Measurements from ENCODE around the gene VPS45.
"Not testable (repeated sequence)": the region's sequence is repeated elsewhere in the genome, so short reads cannot be mapped to it uniquely, and the experiment has no call there.

VPS45 gene

DNA sequence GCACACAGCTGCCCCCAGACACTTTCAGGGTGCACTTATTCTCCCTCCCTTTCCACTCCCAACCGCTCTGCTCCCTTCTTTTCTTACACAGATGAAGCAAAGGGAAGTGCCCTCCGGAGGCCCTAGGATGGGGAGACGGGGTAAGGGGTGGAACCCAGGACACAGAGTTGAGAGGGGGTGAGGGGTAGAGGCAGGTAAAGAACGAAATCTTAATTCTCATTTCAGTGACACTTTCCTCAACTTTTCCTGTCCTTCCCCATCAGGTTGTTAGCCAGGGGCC lies 94.9 kb downstream of the VPS45 start:
- no peak for DNase-seq

DNA sequence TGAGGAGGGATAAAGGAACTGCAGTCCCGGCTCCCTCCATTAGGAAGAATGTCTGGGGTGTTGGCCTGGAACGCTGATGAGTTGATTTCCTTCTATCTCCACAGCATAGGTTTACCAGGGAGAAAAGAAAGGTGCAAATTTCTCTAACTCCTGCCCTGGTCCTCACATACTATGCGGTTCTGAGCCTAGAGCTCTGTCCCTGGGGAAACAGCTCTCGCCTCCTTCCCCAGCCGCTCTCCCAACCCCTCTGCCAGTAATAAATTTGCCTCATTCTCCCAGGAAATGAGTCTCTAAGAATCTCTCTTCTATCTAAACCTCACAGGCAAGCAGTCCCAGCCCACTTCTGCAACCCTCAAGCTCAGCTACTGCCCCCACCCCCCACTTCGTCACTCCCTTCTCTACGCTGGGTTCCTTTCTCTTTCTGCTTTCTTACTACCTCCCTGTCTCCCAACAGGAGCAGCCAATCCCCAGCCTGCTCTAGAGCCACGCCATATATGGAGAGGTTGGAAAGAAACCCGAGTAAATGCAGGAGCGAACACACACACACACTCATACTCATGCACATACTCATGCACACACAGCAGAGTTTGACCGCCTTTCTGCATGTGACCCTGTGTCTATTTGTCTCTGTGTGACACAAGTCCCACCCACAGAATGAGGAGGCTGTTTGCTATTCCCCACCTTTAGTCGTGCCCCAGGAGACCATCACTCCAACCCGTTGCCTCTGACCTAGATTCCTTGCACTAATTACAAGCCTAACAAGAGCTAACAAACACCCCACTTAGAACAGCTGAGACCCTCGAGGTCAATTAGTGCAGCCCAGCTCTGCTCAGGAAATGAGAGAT lies 95.5 kb downstream of the VPS45 start:
- DNase-seq = peak; percentile 99

DNA sequence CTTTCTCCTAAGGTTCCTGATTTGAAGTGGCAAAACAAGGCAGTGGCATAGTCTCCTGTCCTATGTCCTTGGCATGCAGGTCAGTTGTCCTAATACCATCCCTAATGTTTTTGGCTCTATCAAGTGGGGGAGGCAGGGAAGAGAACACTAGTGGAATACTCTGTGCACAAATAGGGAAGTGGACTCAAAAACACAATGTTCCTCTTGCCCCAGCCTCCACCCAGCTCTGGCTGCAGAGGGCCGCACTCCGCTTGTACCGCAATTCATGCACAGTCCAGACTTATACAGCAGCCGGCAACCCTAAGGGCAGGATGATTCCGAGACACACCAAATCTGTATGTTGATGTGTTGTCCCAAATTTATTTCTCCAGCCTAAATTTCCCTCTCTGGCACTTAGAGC lies 96.6 kb downstream of the VPS45 start:
- no peak for DNase-seq

DNA sequence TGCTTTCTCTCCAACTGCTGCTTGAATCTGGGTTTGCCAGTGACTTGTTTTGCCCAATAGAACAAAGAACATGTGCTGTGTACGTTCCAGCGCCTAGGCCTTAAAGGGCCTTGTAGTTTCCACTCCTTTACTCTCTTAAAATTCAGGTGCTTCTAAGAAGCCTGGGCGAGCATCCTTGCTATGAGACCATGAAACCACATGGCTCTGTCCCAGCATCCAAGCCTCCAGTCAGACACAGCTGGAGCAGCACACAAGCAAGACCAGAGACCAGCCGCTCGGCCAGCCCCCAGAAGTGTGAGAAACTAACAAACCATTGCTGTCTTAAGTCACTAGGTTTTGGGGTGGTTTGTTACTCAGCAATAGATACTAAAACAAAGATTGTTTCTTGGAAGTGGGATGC lies 97.2 kb downstream of the VPS45 start:
- no peak for DNase-seq

DNA sequence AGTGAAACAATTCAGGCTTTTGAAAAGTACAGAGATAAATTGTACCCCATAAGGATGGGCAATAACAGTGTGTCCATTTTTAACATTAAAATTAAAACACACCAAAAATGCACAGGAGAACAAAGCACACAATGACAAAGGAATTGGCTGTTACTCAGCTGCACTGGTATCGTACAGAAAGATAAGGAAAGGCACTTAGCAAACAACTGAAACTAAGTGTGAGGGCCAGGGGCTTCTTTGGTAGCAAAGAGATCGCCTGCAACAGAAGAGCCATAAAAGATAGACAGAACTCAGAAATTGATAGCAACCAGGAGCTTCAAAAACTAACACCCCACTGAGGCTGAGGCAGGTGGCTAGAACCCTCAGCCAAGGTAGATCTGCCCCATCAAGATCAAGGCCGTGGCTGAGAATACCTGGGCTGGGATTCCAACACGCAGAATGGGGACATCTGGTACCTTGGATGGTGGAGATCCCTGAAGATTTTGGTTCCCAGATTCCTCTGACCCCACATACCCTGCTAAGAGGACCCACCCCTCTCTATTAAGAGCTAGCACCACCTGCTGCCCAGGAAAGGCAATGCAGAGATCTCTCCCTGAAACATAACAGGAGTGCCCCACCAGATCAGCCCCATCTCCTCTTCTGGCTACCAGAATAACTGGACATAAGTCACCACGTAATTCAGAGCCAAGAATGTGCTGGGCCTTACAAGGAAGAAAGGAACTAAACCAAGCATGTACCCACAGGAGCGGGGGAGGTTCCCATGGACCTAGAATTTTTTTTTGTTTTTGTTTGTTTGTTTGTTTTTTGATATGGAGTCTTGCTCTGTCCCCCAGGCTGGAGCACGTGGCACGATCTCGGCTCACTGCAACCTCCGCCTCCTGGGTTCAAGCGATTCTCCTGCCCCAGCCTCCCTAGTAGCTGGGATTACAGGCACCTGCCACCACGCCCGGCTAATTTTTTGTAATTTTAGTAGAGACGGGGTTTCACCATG lies 98.3 kb downstream of the VPS45 start:
- no peak for DNase-seq

DNA sequence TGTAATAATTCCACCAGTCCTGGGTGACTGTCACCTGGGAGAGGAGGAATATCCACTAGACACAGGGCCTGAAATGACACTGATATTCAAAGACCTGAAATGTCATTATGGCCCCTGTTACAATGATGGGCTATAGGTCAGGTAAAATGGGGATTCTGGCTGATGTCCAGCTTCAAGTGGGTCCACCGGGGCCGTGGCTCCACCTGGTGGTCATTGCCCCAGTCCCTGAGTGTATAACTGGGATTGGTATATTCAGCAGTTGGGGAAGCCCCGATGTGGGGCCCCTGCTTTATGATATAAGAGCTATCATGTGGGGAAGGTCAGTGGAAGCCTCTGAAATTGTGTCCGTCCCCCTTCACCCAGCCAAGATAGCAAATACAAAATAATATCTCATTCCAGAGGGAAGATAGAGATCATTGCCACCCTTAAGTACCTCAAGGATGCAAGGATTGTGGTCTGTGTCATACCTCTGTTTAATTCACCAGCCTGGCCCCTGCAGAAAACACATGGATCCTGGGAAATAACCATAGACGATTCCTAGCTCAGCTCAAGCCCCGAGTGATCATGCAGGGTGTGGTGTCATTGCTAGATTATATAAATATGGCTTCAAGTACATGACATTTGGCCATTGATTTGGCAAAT lies 101.5 kb downstream of the VPS45 start:
- DNase-seq = peak; percentile 68

DNA sequence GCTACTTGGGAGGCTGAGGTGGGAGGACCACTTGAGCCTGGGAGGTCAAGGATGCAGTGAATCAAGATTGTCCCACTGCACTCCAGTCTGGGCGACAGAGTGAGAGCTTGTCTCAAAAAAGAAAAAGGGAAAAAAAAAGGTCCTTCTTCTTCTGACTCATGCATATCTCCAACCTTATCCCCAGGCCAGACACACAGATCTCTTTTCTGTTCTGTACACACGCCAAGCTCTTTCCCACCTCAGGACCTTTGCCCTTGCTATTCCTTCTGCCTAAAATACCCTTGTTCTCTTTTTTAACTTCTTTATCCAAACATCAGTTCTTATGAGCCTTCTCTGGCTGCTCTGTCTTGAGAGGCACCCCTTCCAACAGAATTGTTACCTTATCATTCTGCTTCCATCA lies 104.2 kb downstream of the VPS45 start:
- no peak for DNase-seq

DNA sequence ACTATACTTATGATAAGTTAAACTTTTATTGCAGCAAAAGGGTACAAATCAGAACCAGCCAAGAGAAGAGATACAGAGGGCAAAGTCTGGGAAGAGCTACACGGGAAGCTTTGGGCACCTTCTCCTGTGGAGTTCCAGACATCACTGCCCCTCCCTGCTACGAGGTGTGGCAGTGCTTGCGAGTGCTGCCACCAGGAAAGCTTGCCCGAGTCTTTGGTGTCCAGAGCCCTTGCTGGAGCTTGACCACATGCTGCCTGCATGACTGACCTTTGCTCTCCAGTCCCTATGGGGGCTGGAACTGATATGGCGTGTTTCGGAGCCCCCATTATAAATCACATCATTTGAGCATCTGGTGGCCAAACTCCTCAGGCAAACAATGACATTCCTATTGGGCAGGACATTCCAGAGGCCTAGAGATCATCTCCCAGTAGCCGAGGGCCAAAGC lies 105.6 kb downstream of the VPS45 start:
- no peak for DNase-seq

DNA sequence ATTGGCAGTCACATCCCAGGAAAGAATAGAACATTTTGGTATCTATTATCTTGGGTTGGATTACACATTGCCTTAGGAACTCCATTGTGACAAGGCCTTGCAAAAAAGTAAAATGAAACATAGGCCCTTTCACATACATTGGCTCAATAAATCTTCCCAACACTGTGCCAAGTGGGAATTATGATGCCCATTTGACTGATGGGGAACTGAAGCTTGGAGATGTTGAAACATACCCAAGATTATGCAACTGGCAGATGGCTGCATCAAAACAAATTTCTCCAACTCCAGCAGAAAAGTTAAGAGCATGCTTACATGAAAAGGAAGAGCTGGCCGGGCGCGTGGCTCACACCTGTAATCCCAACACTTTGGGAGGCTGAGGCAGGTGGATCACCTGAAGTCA lies 109.0 kb downstream of the VPS45 start:
- peak; percentile 84 for DNase-seq

DNA sequence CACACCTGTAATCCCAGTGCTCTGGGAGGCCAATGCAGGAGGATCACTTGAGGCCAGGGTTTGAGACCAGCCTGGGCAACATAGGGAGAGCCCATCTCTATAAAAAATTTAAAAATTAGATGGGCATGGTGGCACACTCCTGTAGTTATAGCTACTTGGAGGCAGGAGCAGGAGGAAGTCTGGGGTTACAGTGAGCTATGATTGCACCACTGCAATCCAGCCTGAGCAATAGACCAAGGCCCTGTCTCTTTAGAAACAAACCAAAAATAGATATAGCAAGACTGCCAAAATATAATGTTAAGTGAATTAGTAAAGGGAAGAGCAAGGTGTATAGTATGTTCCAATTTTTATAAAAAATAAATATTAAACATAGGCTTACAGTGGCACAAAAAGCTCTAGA lies 111.0 kb downstream of the VPS45 start:
- peak; percentile 66 for DNase-seq

DNA sequence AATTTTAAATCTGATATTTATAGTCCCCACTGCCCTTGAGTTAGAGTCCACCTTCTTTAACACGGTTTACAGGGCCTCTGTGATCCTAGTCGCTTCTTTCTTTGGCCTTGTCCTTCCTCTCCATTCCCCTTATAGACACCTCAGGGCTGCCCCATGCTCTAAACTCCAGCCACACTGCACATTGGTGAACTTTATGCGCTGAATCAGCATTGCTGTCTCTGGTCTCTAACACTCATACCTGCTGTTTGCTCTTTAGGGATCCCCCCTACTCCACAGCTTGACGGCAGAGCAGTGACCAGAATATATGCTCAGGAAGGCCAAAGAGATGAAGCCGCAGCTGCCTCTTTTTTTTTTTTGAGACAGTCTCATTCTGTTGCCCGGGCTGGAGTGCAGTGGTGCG lies 112.3 kb downstream of the VPS45 start:
- DNase-seq = no peak

DNA sequence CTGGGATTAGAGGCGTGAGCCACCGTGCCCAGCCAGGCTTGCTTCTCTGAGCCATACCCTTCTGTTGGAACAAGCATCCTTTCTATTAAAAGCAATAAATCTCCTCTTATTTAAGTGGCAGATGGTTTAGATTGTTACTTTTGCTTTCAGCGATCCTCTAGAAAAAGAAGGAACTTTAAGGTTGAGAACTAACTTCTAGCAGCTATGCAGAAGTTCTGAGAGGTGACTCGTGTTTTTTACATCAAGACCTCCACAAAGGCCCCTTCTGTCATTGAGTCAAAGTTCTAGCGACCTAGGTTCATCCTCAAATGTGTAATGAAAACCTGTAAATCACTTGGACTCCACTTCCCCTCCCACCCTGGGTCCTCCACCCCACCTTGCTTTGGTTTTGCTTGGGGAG lies 112.9 kb downstream of the VPS45 start:
- DNase-seq = peak; percentile 57

DNA sequence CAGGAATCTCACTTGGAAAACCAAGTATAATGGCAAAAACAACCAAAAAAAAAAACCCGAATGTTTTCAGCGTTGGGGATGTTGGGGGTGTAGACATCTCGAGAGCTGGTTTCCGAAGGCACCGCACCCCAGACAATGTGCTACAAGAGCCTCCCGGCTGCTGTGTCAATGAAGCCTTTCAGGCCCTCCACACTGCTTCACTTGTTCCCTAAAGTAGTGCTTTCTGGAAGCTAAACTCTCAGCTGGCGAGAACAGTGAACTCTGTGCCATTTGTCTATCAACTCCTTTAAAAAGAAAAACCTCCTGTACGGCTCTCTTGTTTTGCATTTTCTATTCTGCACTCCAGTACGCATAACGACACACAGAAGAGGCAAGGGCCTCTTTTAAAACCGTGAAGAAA lies 114.7 kb downstream of the VPS45 start:
- no peak for DNase-seq

DNA sequence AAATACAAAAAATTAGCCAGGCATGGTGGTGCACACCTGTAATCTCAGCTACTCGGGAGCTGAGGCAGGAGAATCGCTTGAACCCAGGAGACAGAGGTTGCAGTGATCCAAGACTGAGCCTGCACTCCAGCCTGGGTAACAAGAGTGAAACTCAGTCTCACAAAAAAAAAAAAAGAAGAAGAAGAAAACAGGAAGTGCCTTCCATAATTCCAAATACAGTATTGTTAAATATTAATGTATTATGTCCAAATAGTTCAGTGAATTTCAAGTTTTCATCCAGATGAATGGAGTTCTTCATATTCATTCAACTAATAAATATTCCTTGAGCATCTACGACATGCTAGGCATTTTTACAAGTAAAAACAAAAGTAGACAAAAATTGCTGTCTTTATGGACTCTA lies 115.5 kb downstream of the VPS45 start:
- DNase-seq = peak; percentile 75

DNA sequence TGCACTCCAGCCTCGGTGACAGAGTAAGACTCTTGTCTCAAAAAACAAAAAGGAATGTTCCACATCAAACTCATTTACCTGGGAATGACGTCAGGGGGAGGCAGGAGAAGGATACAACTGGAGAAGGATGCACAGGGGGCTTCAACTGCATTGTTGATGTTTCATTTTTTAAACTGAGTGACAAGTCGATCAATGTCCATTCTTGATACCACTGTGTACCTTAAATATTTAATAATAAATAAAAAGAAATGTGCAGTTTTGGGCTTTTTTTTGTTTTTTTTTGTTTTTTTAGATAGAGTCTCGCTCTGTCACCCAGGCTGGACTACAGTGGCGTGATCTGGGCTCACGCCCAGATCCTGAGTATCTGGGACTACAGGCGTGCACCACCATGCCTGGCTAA lies 117.9 kb downstream of the VPS45 start:
- DNase-seq = no peak

DNA sequence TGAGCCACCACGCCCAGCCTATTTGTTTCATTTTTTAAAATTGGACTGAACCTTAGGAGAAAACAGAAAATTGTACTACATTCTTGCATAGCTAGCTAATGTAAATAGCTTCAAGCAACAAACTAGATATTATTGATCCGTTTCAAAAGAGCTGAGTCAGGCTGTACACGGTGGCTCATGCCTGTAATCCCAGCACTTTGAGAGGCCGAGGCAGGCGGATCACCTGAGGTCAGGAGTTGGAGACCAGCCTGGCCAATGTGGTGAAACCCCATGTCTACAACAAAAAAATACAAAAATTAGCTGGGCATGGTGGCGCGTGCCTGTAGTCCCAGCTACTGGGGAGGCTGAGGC lies 118.8 kb downstream of the VPS45 start:
- DNase-seq = not testable (repeated sequence)

DNA sequence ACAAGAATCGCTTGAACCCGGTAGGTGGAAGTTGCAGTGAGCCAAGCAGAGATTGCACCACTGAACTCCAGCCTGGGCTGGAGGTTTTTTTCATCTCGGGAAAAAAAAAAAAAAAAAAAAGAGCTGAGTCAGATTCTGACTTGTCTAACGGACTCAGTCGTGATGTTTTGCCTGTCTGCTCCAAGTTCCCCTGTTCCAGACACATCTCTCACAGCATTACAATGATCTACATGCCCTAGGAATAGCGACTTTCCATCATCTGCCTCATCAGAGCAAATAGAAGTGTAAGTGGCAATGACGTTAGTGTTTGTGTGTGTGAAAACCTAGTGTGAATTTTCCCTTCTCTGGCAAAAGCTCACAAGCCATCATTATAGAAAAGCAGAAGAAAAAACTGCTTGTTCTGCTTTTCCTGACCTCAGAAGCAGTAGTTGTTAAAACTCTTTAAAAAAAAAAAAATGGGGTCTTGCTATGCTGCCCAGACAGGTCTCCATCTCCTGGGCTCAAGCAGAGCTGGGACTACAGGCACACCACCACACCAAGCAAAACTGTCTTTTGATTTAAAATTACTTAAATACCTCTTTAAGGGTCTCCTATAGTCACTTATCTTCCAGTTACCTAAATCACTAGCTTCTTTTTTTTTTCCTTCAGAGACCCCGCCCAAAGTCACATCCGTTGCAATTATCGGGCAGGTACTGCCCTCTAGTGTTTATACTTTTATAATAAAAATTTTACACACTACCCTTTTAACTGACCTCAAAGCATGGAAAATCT lies 119.4 kb downstream of the VPS45 start:
- DNase-seq = peak; percentile 82

DNA sequence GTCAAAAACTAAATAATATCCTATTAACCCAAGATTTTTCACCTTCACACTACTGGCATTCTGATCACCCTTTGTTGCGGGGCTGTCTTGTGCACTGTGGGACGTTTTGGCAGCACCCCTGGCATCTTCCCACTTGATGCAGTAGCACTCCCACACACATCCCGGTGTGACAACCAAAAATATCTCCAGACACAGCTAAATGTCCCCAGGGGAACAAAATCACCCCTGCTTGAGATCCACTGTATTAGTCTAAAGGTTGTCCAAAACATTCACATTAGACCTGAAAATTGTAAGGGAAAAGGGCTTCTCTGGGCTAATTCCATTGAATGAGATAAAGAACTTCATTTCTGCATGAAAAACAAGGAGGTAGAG lies 120.0 kb downstream of the VPS45 start:
- no peak for DNase-seq

DNA sequence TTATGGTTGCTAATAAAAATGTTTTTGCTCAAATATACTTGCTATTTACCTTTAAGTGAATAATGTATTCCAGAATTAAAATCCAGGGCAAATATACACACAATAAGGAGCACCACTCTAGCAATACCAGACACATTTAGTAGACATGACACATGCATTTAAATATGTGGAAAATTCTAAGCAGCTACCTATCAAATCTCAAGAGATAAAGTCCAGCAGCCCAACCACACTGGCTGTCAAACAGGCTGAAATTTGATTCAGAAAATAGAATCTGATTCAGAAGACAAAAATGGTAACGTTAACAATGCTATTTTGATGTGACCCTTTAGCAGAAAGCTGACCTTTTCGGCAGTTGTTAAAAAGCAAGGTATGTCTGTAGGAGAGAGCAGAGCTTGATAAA lies 124.4 kb downstream of the VPS45 start:
- DNase-seq = no peak

DNA sequence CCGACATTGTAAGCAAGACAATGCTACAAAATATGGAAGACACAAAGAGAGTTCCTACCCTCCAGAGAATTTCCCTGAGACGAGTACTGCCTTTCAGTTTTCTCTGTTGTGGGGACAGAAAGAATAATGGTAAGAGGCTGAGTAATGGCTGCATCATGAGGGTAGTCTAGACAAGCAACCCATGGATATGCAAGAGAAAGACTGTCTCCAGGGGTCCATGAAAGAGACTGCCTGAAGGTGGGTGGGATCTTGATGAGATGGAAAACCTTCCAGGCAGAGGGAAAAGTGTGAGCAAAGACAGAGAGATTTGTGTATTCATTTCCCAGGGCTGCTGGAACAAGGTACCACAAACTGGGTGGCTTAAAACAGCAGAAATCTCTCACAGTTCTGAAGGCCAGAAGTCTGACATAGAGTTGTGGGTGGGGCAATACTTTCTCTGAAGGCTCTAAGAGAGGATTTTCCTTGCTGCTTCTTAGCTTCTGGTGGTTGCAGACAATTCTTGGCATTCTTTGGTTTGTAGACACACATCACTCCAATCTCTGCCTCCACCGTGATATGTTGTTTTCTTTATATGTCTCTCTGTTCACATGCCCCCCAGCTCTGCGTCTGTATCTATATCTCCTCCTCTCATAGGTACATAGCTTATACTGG lies 126.9 kb downstream of the VPS45 start:
- no peak for DNase-seq
